ENCODE results near the gene ORC5. TPM values are rescaled to one million over a fixed set of nuclear protein-coding genes. Genes with fewer than 3 reads are reported as not detected.

Gene ORC5
- total and polyA plus RNA-seq, 2 of the 13 experiments (the other 11 are each of a cell fraction or from before 2014, with no cell fraction given), result 4.8 to 18.8 TPM

- no peak overlapping the region for H3K27ac ChIP-seq (ENCODE audit: extremely low read length, insufficient read depth, low read length)
- intact Hi-C loops (cut with micrococcal nuclease; ENCODE audit: unreplicated experiment), result no loop called here
- no peaks in the 10 kb centered on the region for H4K20me1 ChIP-seq (ENCODE audit: insufficient read depth, low read length)
- WGBS (ENCODE audit: low lambda C conversion rate), result 94% methylated on average over 2 of the region's 2 CpGs
- no peak overlapping the region for H3K4me3 ChIP-seq (replicated peaks in 1 of 3; ENCODE audit: insufficient read depth in 1 of 3, low read depth in 2 of 3, low read length in 3 of 3)
- H3K79me2 ChIP-seq (ENCODE audit: insufficient read depth, low read length), result no peaks in the 10 kb centered on the region
- no peak overlapping the region for H3K9ac ChIP-seq (ENCODE audit: insufficient read depth, low read depth, low read length)
- no peak overlapping the region for H2AFZ ChIP-seq (ENCODE audit: low read length)
- in situ Hi-C loops (cut with HindIII; ENCODE audit: extremely low pct_ligation_motif_present, low pct_unique_long_range_greater_than_20kb), result no loop called here
- BruUV-seq (replicated peaks), result no TSS peak
- no peak for ATAC-seq
- ChIA-PET POLR2A (no interaction called here), CTCF (ENCODE audit: low intra/inter-chr PET ratio, low total read pairs) (no interaction called here)
- no peak for FAIRE-seq
- no peak for DNase-seq (ENCODE audit: low spot score)
- peaks cover 9% of the 10 kb centered on the region for H3K4me1 ChIP-seq (ENCODE audit: insufficient read depth, low read length)
- H3K36me3 ChIP-seq (replicated peaks in 1 of 2; ENCODE audit: control insufficient read depth in 1 of 2, insufficient read depth in 2 of 2, low read length in 2 of 2), result no peaks in the 10 kb centered on the region
- TF ChIP-seq DZIP1 (CRISPR knock-in tag; IDR thresholded peaks at IDR 0.05), result no peak
- no peak for TF ChIP-seq ZNF670 (CRISPR knock-in tag; IDR thresholded peaks at IDR 0.05; ENCODE audit: borderline replicate concordance)
- no peak for TF ChIP-seq NFAT5 (CRISPR knock-in tag; IDR thresholded peaks at IDR 0.05)
- TF ChIP-seq FIP1L1 (IDR thresholded peaks at IDR 0.05; ENCODE audit: borderline replicate concordance, insufficient read depth, low read depth, low read length), result no peak
- no peak for TF ChIP-seq CHD4 (IDR thresholded peaks at IDR 0.05; ENCODE audit: borderline replicate concordance, low read length)
- TF ChIP-seq SOX13 (IDR thresholded peaks at IDR 0.05), result no peak
- TF ChIP-seq SOX13 (CRISPR knock-in tag; conservative IDR thresholded peaks at IDR 0.05 in 1 of 2, IDR thresholded peaks at IDR 0.05 in 1 of 2), result no peak
- no peak for TF ChIP-seq TBL1XR1 (IDR thresholded peaks at IDR 0.05; ENCODE audit: borderline replicate concordance, low read length, partially characterized antibody)
- TF ChIP-seq ZNF253 (CRISPR knock-in tag; IDR thresholded peaks at IDR 0.05; ENCODE audit: borderline replicate concordance), result no peak
- H3K4me2 ChIP-seq (ENCODE audit: low read depth, low read length), result no peak overlapping the region
- H3K9me3 ChIP-seq (ENCODE audit: low read length), result no peaks in the 10 kb centered on the region
- H3K27me3 ChIP-seq (ENCODE audit: control insufficient read depth in 1 of 2, insufficient read depth in 2 of 2, low read length in 2 of 2), result no peaks in the 10 kb centered on the region
These were observed 94.0 kb downstream of the ORC5 start for GRCh38 chr7:104113788-104114187.

Measured in HepG2 (cell line).